Colonic mucosa (tissue), 4 donors: ENCODE results near the gene SPRED1. TPM values are rescaled to one million over a fixed set of nuclear protein-coding genes. Genes with fewer than 3 reads are reported as not detected.

Experiments used
- DNase-seq: peaks from one replicate; pipeline ENCODE4 v3.0.0-alpha.2; 2020
- H3K27ac ChIP-seq: fragments of 200-600 bp; one replicate; pipeline ENCODE4 v1.8.0; 2021
- H3K27me3 ChIP-seq: fragments of 200-600 bp; one replicate; pipeline ENCODE4 v1.8.0; 2021
- H3K36me3 ChIP-seq: fragments of 200-600 bp; one replicate; pipeline ENCODE4 v1.8.0; 2021
- H3K4me1 ChIP-seq: fragments of 200-600 bp; one replicate; pipeline ENCODE4 v1.8.0; 2021; ENCODE audit warnings: mild to moderate bottlenecking
- H3K4me3 ChIP-seq: fragments of 200-600 bp; one replicate; pipeline ENCODE4 v1.8.0; 2021
- H3K9ac ChIP-seq, 2 donors: one replicate each; pipeline ENCODE4 v1.7.0; 2013; ENCODE audit warnings: control low read depth in 2 of 2, low read depth in 2 of 2, low read length in 2 of 2
- H3K9me3 ChIP-seq: fragments of 200-600 bp; one replicate; pipeline ENCODE4 v1.8.0; 2021
- CTCF ChIP-seq: fragments of 200-600 bp; IDR thresholded peaks from one replicate; pipeline ENCODE4 v1.8.0; 2022; ENCODE audit warnings: antibody characterized with exemption, mild to moderate bottlenecking
- intact Hi-C: fragments of 100-400 bp; cut with DNase I; formaldehyde crosslinking; loops from one replicate; pipeline ENCODE4 v1.14.1; 2022
- total RNA-seq, 2 donors: library from RNA; stranded (reverse); fragmentation: NEBNext Ultra II Directional in 1 of 2; extraction: Animal tissue kit (Norgen Biotek cat#: 25700) in 1 of 2; gene quantifications; one replicate each; pipeline ENCODE4 v1.2.1, GENCODE V29; 2021
- donor health status: healthy.
- donor health status: DM: no; HTN: no; CAD: no.
- donor health status: DM: no; HTN: no; CAD: no.

The SPRED1 gene
- total RNA-seq, 2 donors from 2014 or later: 26.8 to 28.0 TPM

DNA sequence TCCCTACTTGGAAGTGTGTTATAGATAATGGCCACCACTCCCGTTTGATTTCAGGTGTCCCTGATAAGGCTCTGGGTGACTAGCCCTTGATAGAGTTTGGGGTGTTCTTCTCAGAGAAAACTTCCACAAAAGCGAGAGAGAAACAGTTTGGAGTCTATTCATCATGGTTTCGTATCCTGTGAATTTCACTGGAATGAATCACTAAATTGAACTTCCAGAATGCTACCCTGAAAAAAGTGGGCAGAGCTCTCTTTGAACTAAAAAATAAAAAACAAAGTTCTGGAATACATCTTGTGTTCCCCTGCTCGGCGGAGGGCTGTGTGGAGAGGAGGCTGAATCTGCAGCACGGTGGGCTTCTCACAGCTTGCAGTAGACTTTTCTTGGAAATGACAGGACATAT, 148.5 kb downstream of the SPRED1 start:
- H3K27ac ChIP-seq: no peak overlapping the region
- no peak for TF ChIP-seq CTCF
- DNase-seq: no peak
- no peaks in the 10 kb centered on the region for H3K36me3 ChIP-seq
- no peak overlapping the region for H3K4me3 ChIP-seq
- H3K9ac ChIP-seq: no peak overlapping the region
- no peaks in the 10 kb centered on the region for H3K27me3 ChIP-seq
- H3K9me3 ChIP-seq: no peaks in the 10 kb centered on the region
- intact Hi-C loops: no loop called here
- no peaks in the 10 kb centered on the region for H3K4me1 ChIP-seq

DNA sequence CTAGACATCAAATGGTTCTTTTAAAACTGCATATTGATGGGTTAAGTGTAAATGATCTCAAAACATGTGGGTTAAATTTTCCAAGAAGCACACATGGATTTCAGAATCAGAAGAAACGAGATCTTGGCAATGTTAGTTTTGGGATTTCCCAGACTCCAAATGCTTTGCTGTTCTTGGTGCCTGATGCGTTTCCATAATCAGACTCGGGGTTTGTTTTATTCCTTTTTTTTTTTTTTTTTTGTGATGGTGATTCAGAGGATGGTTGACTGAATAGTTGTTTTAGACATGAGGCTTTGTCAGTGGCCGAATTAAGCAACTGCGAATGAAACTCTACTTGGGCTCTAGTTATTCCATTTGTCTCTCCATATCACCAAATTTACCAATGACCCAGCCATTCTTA, 149.1 kb downstream of the SPRED1 start:
- no peak overlapping the region for H3K9ac ChIP-seq
- H3K36me3 ChIP-seq: no peaks in the 10 kb centered on the region
- H3K27ac ChIP-seq: no peak overlapping the region
- H3K4me1 ChIP-seq: no peaks in the 10 kb centered on the region
- intact Hi-C loops: no loop called here
- TF ChIP-seq CTCF: no peak
- no peaks in the 10 kb centered on the region for H3K9me3 ChIP-seq
- no peak for DNase-seq
- H3K4me3 ChIP-seq: no peak overlapping the region
- H3K27me3 ChIP-seq: no peaks in the 10 kb centered on the region

DNA sequence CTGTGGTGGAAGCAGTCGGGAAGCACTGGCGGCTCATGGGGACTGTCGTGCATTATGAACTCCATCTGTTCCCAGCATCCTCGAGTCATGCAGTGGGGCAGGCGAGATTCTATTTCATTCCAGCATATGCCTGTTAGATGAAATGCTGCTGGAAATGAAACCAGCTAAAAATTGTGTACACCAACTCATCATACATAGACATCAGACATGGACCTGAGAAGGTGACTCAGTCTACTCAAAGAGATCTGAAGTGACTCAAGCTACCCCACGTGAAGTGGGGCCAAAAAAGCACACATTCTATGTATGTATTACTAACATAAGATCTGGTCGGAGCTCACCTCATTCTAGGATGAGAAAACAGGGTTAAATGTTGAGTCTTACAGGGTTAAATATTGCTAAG, 153.8 kb downstream of the SPRED1 start:
- no peak for TF ChIP-seq CTCF
- Histone ChIP-seq H3K27me3 (no peaks in the 10 kb centered on the region), H3K9ac (no peak overlapping the region), H3K4me3 (no peak overlapping the region), H3K9me3 (no peaks in the 10 kb centered on the region), H3K27ac (no peak overlapping the region), H3K36me3 (no peaks in the 10 kb centered on the region), H3K4me1 (no peaks in the 10 kb centered on the region)
- intact Hi-C loops: no loop called here
- no peak for DNase-seq

Other genes with a start within 250 kb of the SPRED1 start
- gene FAM98B, start 201.3 kb downstream of the SPRED1 start, total RNA-seq: 10 to 100 TPM; 20.0 to 20.9 TPM